Right cardiac atrium (tissue), 5 donors: ENCODE results near the gene LSAMP. TPM values are rescaled to one million over a fixed set of nuclear protein-coding genes. Genes with fewer than 3 reads are reported as not detected.

Source experiments
- ATAC-seq, 2 donors: fragments of 200-7000 bp; cut with Tn5 transposase; one replicate each; pipeline versions ENCODE4 v1.8.0 to v1.9.1; 2020; ENCODE audit warnings: moderate library complexity in 2 of 2, mild to moderate bottlenecking in 1 of 2
- DNase-seq, 3 donors: peaks; one replicate each; pipeline ENCODE4 v3.0.0-alpha.2; 2020
- H3K27ac ChIP-seq: one replicate; pipeline ENCODE4 v1.5.1; 2013; ENCODE audit warnings: mild to moderate bottlenecking, low read length, control low read depth, moderate library complexity
- H3K27me3 ChIP-seq: one replicate; pipeline ENCODE4 v1.6.1; 2013; ENCODE audit not compliant: control insufficient read depth, insufficient read depth
- H3K4me1 ChIP-seq: one replicate; pipeline ENCODE4 v1.6.1; 2013; ENCODE audit warnings: low read length; ENCODE audit not compliant: control insufficient read depth, insufficient read depth
- H3K4me3 ChIP-seq: one replicate; pipeline ENCODE4 v1.5.1; 2013; ENCODE audit warnings: low read length, control low read depth
- H3K9me3 ChIP-seq: one replicate; pipeline ENCODE4 v1.6.1; 2013; ENCODE audit warnings: low read length; ENCODE audit not compliant: control insufficient read depth
- WGBS: extraction: QIAGEN DNeasy Blood & Tissue Kit; methylation state at CpG from one replicate; pipeline ENCODE4 v1.1.7; 2013; 5-methylcytosine and 5-hydroxymethylcytosine counted together
- intact Hi-C, 4 donors: fragments of 100-400 bp; cut with DNase I; formaldehyde crosslinking; loops; one replicate each; pipeline versions ENCODE4 v1.11.0 to v1.14.0; 2022 to 2023
- polyA plus RNA-seq: library from polyadenylated mRNA; stranded (reverse); fragments of 200-250 nt; gene quantifications from one replicate; pipeline ENCODE4 v1.2.3, GENCODE V29; 2013
- total RNA-seq, 4 donors: library from RNA; stranded (reverse); fragmentation: NEBNext Ultra II Directional; extraction: Animal tissue kit (Norgen Biotek cat#: 25700); gene quantifications; one replicate each; pipeline ENCODE4 v1.2.1, GENCODE V29; 2021
- donor health status: healthy with polysubstance abuse.
- donor health status: DM: no; HTN: yes; CAD: no.
- donor health status: DM: no; HTN: no; CAD: no.
- donor health status: DM: no; HTN: yes; CAD: no; lungs with severe emphysema.
- donor health status: DM: yes; HTN: yes; CAD: no.

The LSAMP gene
- total and polyA plus RNA-seq, 5 donors = 1.4 to 6.2 (median 3.7) TPM

GRCh38 chr3:116192464-116192863 lies 252.8 kb downstream of the LSAMP start:
- Histone ChIP-seq H3K27me3 (no peaks in the 10 kb centered on the region), H3K4me3 (no peak overlapping the region), H3K9me3 (no peaks in the 10 kb centered on the region), H3K4me1 (no peaks in the 10 kb centered on the region), H3K27ac (no peak overlapping the region)
- no peak for DNase-seq
- intact Hi-C loops = no loop called here
- no peak for ATAC-seq
- 84% methylated on average over 1 of the region's 1 CpG for WGBS

DNA sequence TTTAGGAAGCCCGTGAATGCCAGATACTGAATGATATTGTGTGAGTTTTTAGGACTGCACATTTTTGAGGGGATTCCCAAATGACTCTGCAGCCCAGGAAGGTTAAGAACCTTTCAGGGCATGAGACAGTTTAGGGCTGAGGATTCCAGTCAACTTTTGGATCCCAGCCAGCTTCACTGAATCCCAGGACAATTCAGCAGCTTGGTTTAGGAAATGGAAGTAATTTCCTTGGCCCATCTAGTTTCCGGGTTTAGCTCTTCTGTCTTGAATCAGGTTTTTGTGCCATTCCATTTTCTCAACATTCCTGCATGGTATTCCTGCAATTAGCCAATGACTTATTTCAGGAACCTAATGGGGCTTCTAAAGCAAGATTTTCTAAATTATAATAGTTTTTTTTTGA lies 253.9 kb downstream of the LSAMP start:
- ATAC-seq (no peak), DNase-seq (no peak)
- no peak overlapping the region for H3K27ac ChIP-seq
- intact Hi-C loops = no loop called here
- WGBS = 71% methylated on average over 2 of the region's 2 CpGs
- H3K4me3 ChIP-seq = no peak overlapping the region
- H3K4me1 ChIP-seq = no peaks in the 10 kb centered on the region
- no peaks in the 10 kb centered on the region for H3K27me3 ChIP-seq
- H3K9me3 ChIP-seq = no peaks in the 10 kb centered on the region

DNA sequence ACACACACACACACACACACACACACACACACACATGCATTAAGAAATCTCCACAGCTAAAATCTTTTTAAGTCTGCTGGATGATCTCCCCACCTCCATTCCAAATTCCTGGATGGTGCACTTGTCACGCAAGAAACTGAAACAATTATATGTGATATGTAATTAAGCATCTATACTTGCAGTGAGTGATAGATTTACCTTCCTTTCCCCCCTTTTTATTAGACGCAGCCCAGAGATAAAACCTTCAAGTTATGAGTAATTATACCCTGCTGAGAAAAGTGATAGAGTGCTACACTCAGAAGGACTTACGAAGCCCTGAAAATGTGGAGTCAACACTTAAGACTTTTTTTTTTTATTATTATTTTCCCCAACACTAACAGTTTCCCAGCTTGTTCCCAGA lies 255.2 kb downstream of the LSAMP start:
- ATAC-seq = no peak
- H3K9me3 ChIP-seq = no peaks in the 10 kb centered on the region
- WGBS = 75% methylated on average over 3 of the region's 3 CpGs
- no peaks in the 10 kb centered on the region for H3K4me1 ChIP-seq
- no peak overlapping the region for H3K27ac ChIP-seq
- intact Hi-C loops = no loop called here
- no peak overlapping the region for H3K4me3 ChIP-seq
- DNase-seq = no peak
- H3K27me3 ChIP-seq = no peaks in the 10 kb centered on the region

- Histone ChIP-seq H3K27ac (no peak overlapping the region), H3K9me3 (no peaks in the 10 kb centered on the region), H3K4me1 (no peaks in the 10 kb centered on the region), H3K27me3 (no peaks in the 10 kb centered on the region), H3K4me3 (no peak overlapping the region)
- 70% methylated on average over 3 of the region's 3 CpGs for WGBS
- DNase-seq = no peak
- intact Hi-C loops = no loop called here
- no peak for ATAC-seq
These were observed 257.0 kb downstream of the LSAMP start for GRCh38 chr3:116188231-116188785.

DNA sequence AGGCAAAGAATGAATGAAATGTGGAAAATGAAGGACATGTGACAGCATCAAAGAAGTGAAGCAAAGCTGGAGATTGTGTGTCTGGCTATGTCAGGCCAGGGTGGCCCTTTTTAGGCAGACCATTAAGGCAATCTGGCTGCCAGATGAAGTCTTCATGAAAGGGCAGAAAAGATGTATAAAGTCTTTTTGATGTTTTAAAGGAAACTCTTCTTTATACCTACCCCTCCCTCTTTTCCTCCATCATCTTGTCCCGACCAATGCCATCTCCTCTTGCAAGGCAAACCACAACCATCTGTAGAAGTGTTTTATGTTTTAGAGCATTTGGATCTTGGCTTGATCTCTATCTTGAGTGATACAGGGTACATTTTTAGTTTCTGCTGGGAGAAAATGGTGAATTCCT lies 259.2 kb downstream of the LSAMP start:
- Histone ChIP-seq H3K4me1 (no peaks in the 10 kb centered on the region), H3K4me3 (no peak overlapping the region), H3K27ac (no peak overlapping the region), H3K27me3 (no peaks in the 10 kb centered on the region), H3K9me3 (no peaks in the 10 kb centered on the region)
- intact Hi-C loops = no loop called here
- ATAC-seq (no peak), DNase-seq (no peak)
- WGBS = 78% methylated on average over 1 of the region's 1 CpG

DNA sequence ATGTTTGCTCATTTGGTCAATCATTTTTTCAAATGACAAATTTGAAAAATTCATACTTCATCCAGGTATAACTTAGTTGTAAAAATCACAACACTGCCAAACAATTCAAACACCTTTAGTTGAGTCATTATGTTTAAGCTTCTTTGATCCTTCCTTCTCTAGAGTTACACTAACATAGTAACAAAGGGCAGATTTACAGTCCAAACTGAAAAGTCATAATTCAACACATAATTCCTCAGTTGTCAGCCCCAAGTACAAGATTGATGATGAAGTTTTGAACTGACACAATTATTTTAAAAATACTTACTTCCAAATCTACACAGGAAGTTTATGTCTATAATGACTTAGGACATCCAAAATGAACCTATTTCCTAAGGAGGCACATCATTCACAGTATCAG lies 264.1 kb downstream of the LSAMP start:
- Histone ChIP-seq H3K27me3 (no peaks in the 10 kb centered on the region), H3K9me3 (no peaks in the 10 kb centered on the region), H3K4me3 (no peak overlapping the region), H3K4me1 (no peaks in the 10 kb centered on the region), H3K27ac (no peak overlapping the region)
- ATAC-seq = no peak
- DNase-seq = no peak
- intact Hi-C loops = no loop called here

DNA sequence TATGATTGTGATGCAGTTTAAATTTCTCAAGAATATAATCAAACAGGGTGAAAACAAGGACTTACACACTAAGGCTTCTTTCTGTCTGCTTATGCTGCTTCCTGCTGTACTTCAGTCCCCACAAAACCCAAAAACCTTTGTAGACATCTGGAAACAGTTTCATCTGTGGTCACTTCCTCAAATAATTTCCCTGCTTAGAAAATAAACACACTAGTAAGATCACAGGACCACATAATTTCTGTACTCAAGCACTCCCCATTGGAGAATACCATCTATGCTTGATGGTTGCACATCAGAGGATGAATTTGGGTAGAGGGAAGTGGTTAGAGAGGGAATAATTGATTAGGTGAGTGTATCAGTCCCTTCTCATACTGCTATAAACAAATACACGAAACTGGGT lies 266.2 kb downstream of the LSAMP start:
- WGBS = 78% methylated on average over 1 of the region's 1 CpG
- Histone ChIP-seq H3K27ac (no peak overlapping the region), H3K4me3 (no peak overlapping the region), H3K27me3 (no peaks in the 10 kb centered on the region), H3K9me3 (no peaks in the 10 kb centered on the region), H3K4me1 (no peaks in the 10 kb centered on the region)
- DNase-seq = no peak
- ATAC-seq = no peak
- intact Hi-C loops = no loop called here

GRCh38 chr3:116176974-116177555 lies 268.2 kb downstream of the LSAMP start:
- 32% methylated on average over 1 of the region's 1 CpG for WGBS
- Histone ChIP-seq H3K4me3 (no peak overlapping the region), H3K27me3 (no peaks in the 10 kb centered on the region), H3K4me1 (no peaks in the 10 kb centered on the region), H3K27ac (no peak overlapping the region), H3K9me3 (no peaks in the 10 kb centered on the region)
- ATAC-seq (no peak), DNase-seq (no peak)
- intact Hi-C loops = no loop called here

- intact Hi-C loops = no loop called here
- DNase-seq = no peak
- H3K27ac ChIP-seq = no peak overlapping the region
- H3K27me3 ChIP-seq = no peaks in the 10 kb centered on the region
- no peak for ATAC-seq
- no peaks in the 10 kb centered on the region for H3K9me3 ChIP-seq
- no peaks in the 10 kb centered on the region for H3K4me1 ChIP-seq
- H3K4me3 ChIP-seq = no peak overlapping the region
These were observed 279.2 kb downstream of the LSAMP start for GRCh38 chr3:116166121-116166520.

DNA sequence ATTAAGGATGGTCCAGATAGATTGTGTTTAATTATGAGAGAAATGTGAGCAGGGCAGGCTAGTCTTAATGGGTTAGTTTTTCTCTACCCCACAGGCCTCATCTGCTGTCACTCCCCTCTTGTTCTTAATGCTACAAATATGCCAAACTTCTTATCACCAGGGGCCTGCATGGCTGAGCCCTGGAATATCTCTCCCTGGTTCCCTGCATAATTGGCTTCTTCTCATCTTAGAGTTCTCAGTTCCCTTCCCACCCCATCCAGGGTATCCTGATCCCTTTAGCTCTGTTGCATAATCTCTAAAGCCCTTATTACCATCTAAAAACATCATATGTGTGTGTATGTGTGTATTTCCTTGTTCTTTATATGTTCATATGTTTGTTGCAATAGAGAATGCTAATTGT lies 279.6 kb downstream of the LSAMP start:
- DNase-seq = no peak
- no peaks in the 10 kb centered on the region for H3K9me3 ChIP-seq
- no peak overlapping the region for H3K27ac ChIP-seq
- H3K27me3 ChIP-seq = no peaks in the 10 kb centered on the region
- no peak for ATAC-seq
- intact Hi-C loops = no loop called here
- no peak overlapping the region for H3K4me3 ChIP-seq
- no peaks in the 10 kb centered on the region for H3K4me1 ChIP-seq

DNA sequence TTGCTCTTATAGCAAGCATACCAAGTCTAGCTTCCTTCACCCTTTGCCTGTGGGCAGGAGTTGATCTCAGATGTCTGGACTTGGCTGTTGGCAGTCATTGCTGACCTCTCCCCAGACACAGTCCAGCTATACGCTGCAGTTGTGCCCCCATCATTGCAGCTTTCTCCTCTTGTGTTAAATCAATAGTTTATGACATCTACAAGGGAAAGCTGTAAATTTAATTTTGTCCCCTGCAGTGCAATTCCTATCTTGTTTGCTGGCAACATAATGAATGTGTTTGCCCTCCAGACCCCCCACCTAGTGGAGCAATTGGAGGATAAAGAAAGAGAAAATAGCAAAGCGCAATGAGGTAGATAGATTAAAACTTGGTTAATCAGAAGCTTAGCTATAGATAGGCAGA lies 280.2 kb downstream of the LSAMP start:
- ATAC-seq (no peak), DNase-seq (no peak)
- H3K4me1 ChIP-seq = no peaks in the 10 kb centered on the region
- no peak overlapping the region for H3K4me3 ChIP-seq
- no peak overlapping the region for H3K27ac ChIP-seq
- H3K27me3 ChIP-seq = no peaks in the 10 kb centered on the region
- no peaks in the 10 kb centered on the region for H3K9me3 ChIP-seq
- whole genome bisulfite sequencing = 90% methylated on average over 2 of the region's 2 CpGs
- intact Hi-C loops = no loop called here

DNA sequence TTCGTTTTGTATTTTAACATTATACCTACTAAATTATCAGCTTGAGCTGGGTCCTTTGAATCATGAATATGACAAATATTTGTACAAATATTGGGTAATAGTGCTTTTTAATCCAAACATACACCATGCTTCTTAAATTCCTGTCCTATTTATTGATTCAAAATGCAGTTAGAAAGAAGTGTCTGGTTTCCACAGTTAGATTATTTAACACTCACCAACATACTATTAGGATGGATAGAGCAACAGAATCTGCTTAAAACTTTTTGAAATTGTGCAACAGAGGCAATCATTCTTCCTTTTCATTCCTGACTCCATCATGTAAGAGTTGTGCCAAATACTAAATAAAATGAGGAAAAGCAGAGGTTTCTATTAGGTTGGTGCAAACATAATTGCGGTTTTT lies 281.2 kb downstream of the LSAMP start:
- Histone ChIP-seq H3K4me1 (no peaks in the 10 kb centered on the region), H3K9me3 (no peaks in the 10 kb centered on the region), H3K27ac (no peak overlapping the region), H3K4me3 (no peak overlapping the region), H3K27me3 (no peaks in the 10 kb centered on the region)
- no peak for DNase-seq
- ATAC-seq = no peak
- 83% methylated on average over 2 of the region's 2 CpGs for WGBS
- intact Hi-C loops = no loop called here
